ENCODE data around the gene ALG14. TPM values are rescaled to one million over a fixed set of nuclear protein-coding genes. Genes with fewer than 3 reads are reported as not detected.
A peak's percentile ranks its signal among the peaks of the same experiment; 100 is the strongest.

Gene ALG14
- total and polyA plus RNA-seq, 2 of the 4 experiments (the other 2 are of a cell fraction), result 1.7 to 2.0 TPM

DNA sequence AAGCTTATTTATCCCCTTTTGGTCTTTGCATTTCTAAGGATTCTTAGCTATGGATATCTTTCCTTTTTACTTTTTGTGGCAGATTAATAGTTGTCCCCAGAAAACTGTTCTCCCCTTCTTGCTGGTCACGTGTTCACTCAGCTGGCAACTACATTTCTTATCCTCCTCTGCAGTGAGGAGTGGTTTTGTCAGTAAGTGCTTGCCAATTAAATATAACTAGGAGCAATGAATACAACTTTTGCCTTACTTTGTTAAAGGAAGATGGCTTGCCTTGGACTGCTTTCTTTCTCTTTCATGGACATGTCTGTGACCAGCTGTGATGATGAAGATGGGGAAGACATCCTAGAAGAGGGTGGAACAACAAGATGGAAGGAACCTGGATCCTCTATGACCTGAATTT, 15.6 kb upstream of the ALG14 start:
- no peak overlapping the region for H2AFZ ChIP-seq (replicated peaks; ENCODE audit: low read length, poor library complexity)
- POLR2A ChIA-PET (ENCODE audit: unreplicated experiment), result no interaction called here

More for the DNA sequence above, 15.6 kb upstream of the ALG14 start:
- in situ Hi-C loops (cut with MboI; ENCODE audit: low sequenced_read_pairs) (no loop called here), dilution Hi-C loops (cut with HindIII; ENCODE audit: low sequenced_read_pairs, unreplicated experiment) (no loop called here), intact Hi-C loops (cut with micrococcal nuclease) (no loop called here)
- H3K79me1 ChIP-seq (ENCODE audit: low read depth in 1 of 2, low read length in 2 of 2), result no peaks in the 10 kb centered on the region
- H3K14ac ChIP-seq (replicated peaks; ENCODE audit: low read depth, low read length), result peak overlapping the region; percentile 77
- H2BK15ac ChIP-seq (ENCODE audit: low read depth, low read length), result peak overlapping the region; percentile 77; the same call in 2 of the 3 replicates
- TF ChIP-seq CEBPB (IDR thresholded peaks at IDR 0.05; ENCODE audit: low read depth, low read length) (no peak), NFE2L2 (IDR thresholded peaks at IDR 0.05; ENCODE audit: low read depth, low read length) (no peak)
- H2BK5ac ChIP-seq (ENCODE audit: low read depth, low read length, poor library complexity, severe bottlenecking), result peak overlapping the region; percentile 41
- H3K27me3 ChIP-seq (ENCODE audit: control insufficient read depth, insufficient read depth, low read length), result no peaks in the 10 kb centered on the region
- peak overlapping the region; percentile 44; the same call in 1 of the 2 replicates for H3K56ac ChIP-seq (ENCODE audit: extremely low read depth, insufficient read depth, low read length)
- peak overlapping the region in 1 of 2 experiments; percentile 38; a peak in 2 of 4 replicates for H4K8ac ChIP-seq (ENCODE audit: low read depth in 2 of 2, low read length in 2 of 2)
- peak overlapping the region; percentile 80 for H4K5ac ChIP-seq (ENCODE audit: low read depth, low read length)
- H3K27ac ChIP-seq (ENCODE audit: insufficient read depth, low read length), result 0 out of 2 replicates have a peak overlapping the region, but pooled peaks have one; percentile 26
- ATAC-seq (ENCODE audit: low read depth) (no peak), DNase-seq (no peak)
- H3K9me1 ChIP-seq (ENCODE audit: insufficient read depth, low read length), result peaks cover 9% of the 10 kb centered on the region; the same call in 1 of the 2 replicates
- no peak overlapping the region for H2AK9ac ChIP-seq (replicated peaks; ENCODE audit: low read depth, low read length, poor library complexity)
- H3K4me3 ChIP-seq (ENCODE audit: insufficient read depth, low read depth, low read length), result no peak overlapping the region
- peak overlapping the region; percentile 44 for H4K91ac ChIP-seq (ENCODE audit: insufficient read depth, low read depth, low read length)
- peak overlapping the region; percentile 80 for H3K4ac ChIP-seq (ENCODE audit: low read depth, low read length)
- H2AK5ac ChIP-seq (ENCODE audit: low read depth, low read length), result peak overlapping the region; percentile 70; the same call in 1 of the 2 replicates
- H4K20me1 ChIP-seq (ENCODE audit: insufficient read depth, low read length), result no peaks in the 10 kb centered on the region
- peak overlapping the region; percentile 86 for H3K18ac ChIP-seq (ENCODE audit: low read depth, low read length)
- H3K4me2 ChIP-seq (ENCODE audit: low read depth, low read length), result no peak overlapping the region
- peaks cover 8% of the 10 kb centered on the region for H3K4me1 ChIP-seq (ENCODE audit: control insufficient read depth, insufficient read depth, low read length)
- peak overlapping the region; percentile 85 for H2BK120ac ChIP-seq (ENCODE audit: low read depth, low read length)
- H3K23ac ChIP-seq (ENCODE audit: low read depth, low read length), result peak overlapping the region; percentile 85; the same call in 1 of the 2 replicates
- peaks cover 2% of the 10 kb centered on the region; the same call in 1 of the 2 replicates for H3K9me3 ChIP-seq (ENCODE audit: control insufficient read depth, insufficient read depth, low read length)
- BruUV-seq (replicated peaks), result no TSS peak
- CTCF ChIA-PET, result no interaction called here
- peak overlapping the region; percentile 88 for H2BK20ac ChIP-seq (ENCODE audit: low read depth, low read length)
- no peak overlapping the region for H3K9ac ChIP-seq (ENCODE audit: low read depth, low read length)
- no CpG with 5 or more reads among the region's 1 CpG for WGBS, 2 experiments (ENCODE audit: extremely low coverage in 2 of 2, insufficient read length in 1 of 2)
- no peaks in the 10 kb centered on the region for H3K36me3 ChIP-seq (ENCODE audit: control insufficient read depth, insufficient read depth, low read length)
